ENCODE results near the gene MLLT1. TPM values are rescaled to one million over a fixed set of nuclear protein-coding genes. Genes with fewer than 3 reads are reported as not detected.

MLLT1 gene
- total and polyA plus RNA-seq, 2 donors (not counting 1 experiment from before 2014, with no cell fraction given) = 6.4 to 13.7 TPM

GRCh38 chr19:6209233-6209632, 70.5 kb downstream of the MLLT1 start:
- H3K9ac ChIP-seq (ENCODE audit: insufficient read depth, low read length) = no peak overlapping the region
- no peaks in the 10 kb centered on the region for H3K4me1 ChIP-seq (ENCODE audit: control insufficient read depth, extremely low read depth, insufficient read depth, low read length)
- H4K20me1 ChIP-seq (ENCODE audit: control insufficient read depth, extremely low read depth, insufficient read depth, low read length) = no peaks in the 10 kb centered on the region
- no peaks in the 10 kb centered on the region for H3K9me3 ChIP-seq (ENCODE audit: control insufficient read depth, insufficient read depth, low read depth, low read length)
- H2AFZ ChIP-seq (ENCODE audit: low read length) = no peak overlapping the region
- no peak for DNase-seq (ENCODE audit: low read depth in 2 of 2)
- H3K79me2 ChIP-seq (ENCODE audit: control insufficient read depth, insufficient read depth, low read length) = no peaks in the 10 kb centered on the region
- no peak overlapping the region for H3K4me2 ChIP-seq (ENCODE audit: extremely low read depth, insufficient read depth, low read length)
- no peak for TF ChIP-seq EZH2 (IDR thresholded peaks at IDR 0.05; ENCODE audit: low read length, missing control alignments)
- no peak for TF ChIP-seq CTCF (conservative IDR thresholded peaks at IDR 0.05 in 1 of 2, IDR thresholded peaks at IDR 0.05 in 1 of 2; ENCODE audit: low read depth in 1 of 2, low read length in 2 of 2)
- H3K27ac ChIP-seq (ENCODE audit: insufficient read depth, low read length) = no peak overlapping the region
- H3K36me3 ChIP-seq (ENCODE audit: control insufficient read depth, insufficient read depth, low read length) = no peaks in the 10 kb centered on the region
- H3K4me3 ChIP-seq (replicated peaks in 1 of 4; ENCODE audit: control extremely low read depth in 1 of 4, insufficient read depth in 1 of 4, low read depth in 3 of 4, low read length in 4 of 4) = no peak overlapping the region
- H3K27me3 ChIP-seq (ENCODE audit: control insufficient read depth, insufficient read depth, low read length) = no peaks in the 10 kb centered on the region

- Histone ChIP-seq H4K20me1 (ENCODE audit: control insufficient read depth, extremely low read depth, insufficient read depth, low read length) (no peaks in the 10 kb centered on the region), H3K9ac (ENCODE audit: insufficient read depth, low read length) (no peak overlapping the region), H3K4me1 (ENCODE audit: control insufficient read depth, extremely low read depth, insufficient read depth, low read length) (no peaks in the 10 kb centered on the region), H3K9me3 (ENCODE audit: control insufficient read depth, insufficient read depth, low read depth, low read length) (no peaks in the 10 kb centered on the region), H3K4me2 (ENCODE audit: extremely low read depth, insufficient read depth, low read length) (no peak overlapping the region), H3K4me3 (replicated peaks in 1 of 4; ENCODE audit: control extremely low read depth in 1 of 4, insufficient read depth in 1 of 4, low read depth in 3 of 4, low read length in 4 of 4) (no peak overlapping the region), H3K27me3 (ENCODE audit: control insufficient read depth, insufficient read depth, low read length) (no peaks in the 10 kb centered on the region), H2AFZ (ENCODE audit: low read length) (no peak overlapping the region), H3K79me2 (ENCODE audit: control insufficient read depth, insufficient read depth, low read length) (no peaks in the 10 kb centered on the region), H3K27ac (ENCODE audit: insufficient read depth, low read length) (no peak overlapping the region), H3K36me3 (ENCODE audit: control insufficient read depth, insufficient read depth, low read length) (no peaks in the 10 kb centered on the region)
- no peak for TF ChIP-seq CTCF (conservative IDR thresholded peaks at IDR 0.05 in 1 of 2, IDR thresholded peaks at IDR 0.05 in 1 of 2; ENCODE audit: low read depth in 1 of 2, low read length in 2 of 2)
- DNase-seq (ENCODE audit: low read depth in 2 of 2) = no peak
These were observed 74.7 kb downstream of the MLLT1 start for GRCh38 chr19:6204866-6205723.

- H3K9me3 ChIP-seq (ENCODE audit: control insufficient read depth, insufficient read depth, low read depth, low read length) = no peaks in the 10 kb centered on the region
- no peak overlapping the region for H3K9ac ChIP-seq (ENCODE audit: insufficient read depth, low read length)
- H3K27ac ChIP-seq (ENCODE audit: insufficient read depth, low read length) = no peak overlapping the region
- H3K36me3 ChIP-seq (ENCODE audit: control insufficient read depth, insufficient read depth, low read length) = no peaks in the 10 kb centered on the region
- TF ChIP-seq EZH2 (IDR thresholded peaks at IDR 0.05; ENCODE audit: low read length, missing control alignments) = no peak
- no peak for TF ChIP-seq CTCF (conservative IDR thresholded peaks at IDR 0.05 in 1 of 2, IDR thresholded peaks at IDR 0.05 in 1 of 2; ENCODE audit: low read depth in 1 of 2, low read length in 2 of 2)
- no peak overlapping the region for H2AFZ ChIP-seq (ENCODE audit: low read length)
- DNase-seq (ENCODE audit: low read depth in 2 of 2) = no peak
- no peaks in the 10 kb centered on the region for H4K20me1 ChIP-seq (ENCODE audit: control insufficient read depth, extremely low read depth, insufficient read depth, low read length)
- no peak overlapping the region for H3K4me3 ChIP-seq (replicated peaks in 1 of 4; ENCODE audit: control extremely low read depth in 1 of 4, insufficient read depth in 1 of 4, low read depth in 3 of 4, low read length in 4 of 4)
- peaks cover under 1% of the 10 kb centered on the region for H3K79me2 ChIP-seq (ENCODE audit: control insufficient read depth, insufficient read depth, low read length)
- H3K27me3 ChIP-seq (ENCODE audit: control insufficient read depth, insufficient read depth, low read length) = no peaks in the 10 kb centered on the region
- H3K4me2 ChIP-seq (ENCODE audit: extremely low read depth, insufficient read depth, low read length) = no peak overlapping the region
- no peaks in the 10 kb centered on the region for H3K4me1 ChIP-seq (ENCODE audit: control insufficient read depth, extremely low read depth, insufficient read depth, low read length)
These were observed 75.6 kb downstream of the MLLT1 start for GRCh38 chr19:6204212-6204611.

All from fibroblast of lung (primary cell).